Measurements from ENCODE around the gene LRRC37B. TPM values are rescaled to one million over a fixed set of nuclear protein-coding genes. Genes with fewer than 3 reads are reported as not detected.
"Not testable (repeated sequence)": the region's sequence is repeated elsewhere in the genome, so short reads cannot be mapped to it uniquely, and the experiment has no call there.

The LRRC37B gene
- total RNA-seq, 1 donor = 18.0 TPM

GRCh38 chr17:32099686-32100085 lies 92.5 kb downstream of the LRRC37B start:
- TF ChIP-seq CTCF (IDR thresholded peaks at IDR 0.05; ENCODE audit: insufficient read depth, low read length) = no peak
- DNase-seq (ENCODE audit: low read depth) = no peak
- H3K4me3 ChIP-seq (ENCODE audit: low read depth, low read length) = no peak overlapping the region

DNA sequence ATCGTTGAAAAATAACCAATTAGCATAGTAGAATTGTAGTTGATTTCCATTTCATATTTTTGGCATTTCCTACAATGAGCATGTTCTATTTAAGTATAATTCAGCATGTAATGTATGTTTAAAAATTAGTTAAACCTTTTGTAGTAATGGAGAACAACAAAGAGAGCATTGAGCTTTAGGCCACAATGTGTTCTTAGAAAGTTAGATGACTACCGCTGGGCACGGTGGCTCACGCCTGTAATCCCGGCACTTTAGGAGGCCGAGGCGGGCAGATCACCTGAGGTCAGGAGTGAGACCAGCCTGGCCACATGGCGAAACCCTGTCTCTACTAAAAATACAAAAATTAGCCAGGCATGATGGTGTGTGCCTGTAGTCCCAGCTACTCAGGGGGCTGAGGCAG lies 93.1 kb downstream of the LRRC37B start:
- H3K4me3 ChIP-seq (ENCODE audit: low read depth, low read length); DNase-seq (ENCODE audit: low read depth): not testable (repeated sequence)

- no peak for TF ChIP-seq CTCF (IDR thresholded peaks at IDR 0.05; ENCODE audit: insufficient read depth, low read length)
- no peak overlapping the region for H3K4me3 ChIP-seq (ENCODE audit: low read depth, low read length)
- peak; percentile 13 for DNase-seq (ENCODE audit: low read depth)
Measured at GRCh38 chr17:32100971-32101631, 93.9 kb downstream of the LRRC37B start.

DNA sequence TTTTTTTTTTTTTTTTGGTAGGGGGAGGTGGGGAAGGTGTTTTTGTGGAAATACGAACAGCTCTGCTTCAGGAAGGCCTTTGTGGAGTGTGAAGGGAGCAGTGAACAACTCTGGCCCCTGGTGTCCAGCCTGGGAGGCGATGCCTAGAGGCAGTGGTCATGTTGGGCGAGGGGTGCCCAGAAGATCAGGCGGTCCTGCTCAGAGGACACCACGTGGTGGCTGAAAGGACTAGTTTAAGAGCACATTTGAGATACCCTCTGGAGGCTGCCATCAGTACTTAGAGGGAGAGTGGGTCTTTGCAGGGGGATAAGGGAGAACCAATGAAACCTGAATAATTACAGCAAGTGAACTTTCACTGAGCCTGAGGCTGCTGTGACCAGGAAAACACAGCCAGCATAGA lies 95.0 kb downstream of the LRRC37B start:
- no peak for DNase-seq (ENCODE audit: low read depth)
- TF ChIP-seq CTCF (IDR thresholded peaks at IDR 0.05; ENCODE audit: insufficient read depth, low read length) = no peak
- H3K4me3 ChIP-seq (ENCODE audit: low read depth, low read length) = no peak overlapping the region

- no peak for TF ChIP-seq CTCF (IDR thresholded peaks at IDR 0.05; ENCODE audit: insufficient read depth, low read length)
- DNase-seq (ENCODE audit: low read depth) = peak; percentile 42
- no peak overlapping the region for H3K4me3 ChIP-seq (ENCODE audit: low read depth, low read length)
Measured at GRCh38 chr17:32102646-32103186, 95.5 kb downstream of the LRRC37B start.

Small RNAs within 50 kb of the gene (small RNA-seq; reads per million reads assigned to genes)
- gene AC090616.4 (not detected), gene RNA5SP437 (not detected)

Other genes with a start within 250 kb of the LRRC37B start
- gene COPRS, start 148.1 kb upstream of the LRRC37B start, total RNA-seq (ENCODE audit: low replicate concordance) = 97.1 and 202 TPM in 2 replicates
- gene UTP6, start 105.7 kb upstream of the LRRC37B start, total RNA-seq (ENCODE audit: low replicate concordance) = 50.4 and 53.5 TPM in 2 replicates
- 16.2 and 36.2 TPM in 2 replicates for gene SUZ12, start 70.4 kb upstream of the LRRC37B start, total RNA-seq (ENCODE audit: low replicate concordance)
- gene RHOT1, start 135.1 kb downstream of the LRRC37B start, total RNA-seq (ENCODE audit: low replicate concordance) = 21.0 and 50.5 TPM in 2 replicates

Data from fibroblast of the aortic adventitia (primary cell).